GM19372 (cell line): Measurements from ENCODE around the gene LRP1-AS.

Experiments used
- ATAC-seq: cut with Tn5 transposase; IDR thresholded peaks from one replicate; pipeline ENCODE4 v1.9.1; 2021; ENCODE audit warnings: mild to moderate bottlenecking, low read depth, moderate library complexity; ENCODE audit not compliant: unreplicated experiment

LRP1-AS gene

DNA sequence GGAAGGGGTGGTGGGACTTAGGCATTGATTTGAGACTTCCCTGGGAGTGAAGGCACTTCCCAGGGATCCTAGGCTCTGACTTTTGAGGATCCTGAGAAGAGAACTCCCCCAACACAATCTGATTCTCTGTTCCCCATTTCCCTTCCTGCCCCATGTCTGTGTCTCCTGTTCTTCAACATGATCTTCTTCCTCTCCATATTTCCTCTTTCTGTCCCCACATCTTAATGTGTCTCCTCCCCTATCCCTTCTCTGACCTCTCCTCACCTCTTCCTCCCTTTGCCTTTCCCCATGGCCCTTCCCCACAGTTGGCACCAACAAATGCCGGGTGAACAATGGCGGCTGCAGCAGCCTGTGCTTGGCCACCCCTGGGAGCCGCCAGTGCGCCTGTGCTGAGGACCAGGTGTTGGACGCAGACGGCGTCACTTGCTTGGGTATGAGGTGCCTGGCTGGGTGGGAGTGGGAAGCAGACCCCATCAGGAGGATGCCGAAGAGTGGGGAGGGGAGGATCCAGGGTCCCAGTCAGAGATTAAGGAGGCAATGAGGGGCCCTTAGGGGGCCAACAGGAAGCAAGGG lies 15.2 kb upstream of the LRP1-AS start:
- ATAC-seq: no peak

DNA sequence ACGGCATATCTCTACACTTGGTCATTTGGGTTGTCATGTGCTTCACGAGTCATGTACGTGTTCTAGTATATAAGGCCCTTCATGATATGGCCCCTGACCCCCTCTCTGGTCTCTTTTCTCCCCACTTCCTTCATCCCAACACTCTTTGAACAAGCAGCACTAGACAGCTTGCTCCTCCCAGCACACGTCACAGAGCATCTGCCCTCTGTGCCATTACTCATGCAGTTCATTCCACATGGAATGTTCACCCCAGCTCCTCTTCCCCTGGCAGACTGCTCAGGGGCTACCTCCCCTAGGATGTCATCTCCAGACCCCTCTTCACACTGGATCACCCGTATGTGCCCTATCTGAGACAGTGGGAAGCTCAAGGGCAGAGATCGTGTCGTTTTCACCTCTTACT lies 14.1 kb upstream of the LRP1-AS start:
- ATAC-seq: no peak

DNA sequence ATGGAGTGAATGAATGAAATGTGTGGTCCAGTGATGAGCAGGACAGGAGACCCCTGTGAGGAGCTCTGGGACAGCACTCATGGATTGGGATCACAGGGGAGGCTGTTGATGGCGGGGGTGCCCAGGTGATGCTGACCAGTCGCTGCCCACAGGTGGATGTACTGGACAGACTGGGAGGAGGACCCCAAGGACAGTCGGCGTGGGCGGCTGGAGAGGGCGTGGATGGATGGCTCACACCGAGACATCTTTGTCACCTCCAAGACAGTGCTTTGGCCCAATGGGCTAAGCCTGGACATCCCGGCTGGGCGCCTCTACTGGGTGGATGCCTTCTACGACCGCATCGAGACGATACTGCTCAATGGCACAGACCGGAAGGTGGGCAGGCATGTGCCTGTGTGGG lies 13.3 kb upstream of the LRP1-AS start:
- no peak for ATAC-seq

DNA sequence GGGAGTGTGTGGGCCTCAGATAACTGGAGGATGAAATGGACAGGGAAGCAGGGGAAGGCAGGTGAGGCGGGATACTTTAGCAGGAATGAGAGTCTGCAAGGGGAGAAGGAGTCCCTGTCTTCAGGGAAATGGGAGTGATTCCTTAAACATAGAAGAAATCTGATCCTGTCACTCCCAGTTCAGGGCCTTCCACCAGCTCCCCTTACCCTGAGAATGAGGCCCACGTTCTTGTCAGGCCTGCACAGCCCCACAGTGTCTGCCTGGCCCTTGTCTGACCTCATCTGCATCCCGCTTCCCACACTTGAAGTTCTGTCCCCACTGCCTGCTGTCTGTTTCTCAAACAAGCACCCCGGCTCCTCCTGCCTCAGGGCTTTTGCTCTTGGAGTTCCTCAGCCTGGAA lies 12.6 kb upstream of the LRP1-AS start:
- ATAC-seq: no peak

DNA sequence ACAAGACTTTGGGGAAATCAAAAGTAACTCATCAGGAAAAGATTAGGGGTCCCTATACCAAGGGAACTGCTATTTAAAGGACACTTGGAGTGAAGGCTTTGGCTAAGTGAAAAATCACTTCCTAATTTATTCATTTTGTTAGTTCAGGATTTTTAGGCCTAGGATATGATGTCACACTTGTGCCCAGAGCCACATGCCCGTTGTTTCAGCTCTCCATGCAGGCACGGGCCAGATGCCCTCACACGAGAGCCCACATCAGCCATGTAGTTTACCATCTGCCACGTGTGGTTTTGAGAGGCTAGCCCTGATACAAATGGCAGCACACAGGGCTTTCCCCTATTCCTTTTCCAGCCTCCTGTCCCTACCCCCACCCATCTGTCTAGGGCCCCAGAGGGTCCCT lies 11.9 kb upstream of the LRP1-AS start:
- ATAC-seq: no peak

DNA sequence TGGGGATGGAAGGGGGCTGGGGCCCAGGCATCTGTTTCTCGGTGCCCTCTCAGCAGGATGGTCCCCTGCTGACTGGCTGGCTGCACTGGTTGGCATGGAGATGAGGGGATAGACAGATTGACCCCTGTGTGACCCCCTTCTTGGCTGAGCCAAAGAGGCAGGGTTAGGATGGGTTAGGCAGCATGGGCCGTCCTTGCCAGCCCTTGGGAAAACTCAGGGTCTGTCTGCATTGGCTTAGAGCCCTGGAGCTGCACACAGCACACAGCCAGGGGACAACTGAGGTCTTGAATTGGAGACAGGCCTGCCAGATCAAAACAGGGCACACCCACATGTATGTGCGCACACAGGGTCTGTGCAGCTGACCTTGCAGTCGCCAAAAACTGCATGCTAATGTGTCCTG lies 11.2 kb upstream of the LRP1-AS start:
- ATAC-seq: no peak

DNA sequence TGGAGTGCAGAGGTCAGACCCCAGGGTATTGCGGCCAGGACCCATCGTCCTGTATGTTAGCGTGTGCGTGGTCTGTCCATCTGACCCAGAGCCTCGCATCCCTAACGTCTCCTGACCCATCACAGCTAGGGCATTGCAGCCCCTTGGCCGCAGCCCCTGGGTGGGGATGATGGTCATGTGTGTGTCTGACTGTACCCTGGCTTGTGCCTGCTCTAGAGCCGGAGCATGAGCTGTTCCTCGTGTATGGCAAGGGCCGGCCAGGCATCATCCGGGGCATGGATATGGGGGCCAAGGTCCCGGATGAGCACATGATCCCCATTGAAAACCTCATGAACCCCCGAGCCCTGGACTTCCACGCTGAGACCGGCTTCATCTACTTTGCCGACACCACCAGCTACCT lies 10.8 kb upstream of the LRP1-AS start:
- no peak for ATAC-seq

DNA sequence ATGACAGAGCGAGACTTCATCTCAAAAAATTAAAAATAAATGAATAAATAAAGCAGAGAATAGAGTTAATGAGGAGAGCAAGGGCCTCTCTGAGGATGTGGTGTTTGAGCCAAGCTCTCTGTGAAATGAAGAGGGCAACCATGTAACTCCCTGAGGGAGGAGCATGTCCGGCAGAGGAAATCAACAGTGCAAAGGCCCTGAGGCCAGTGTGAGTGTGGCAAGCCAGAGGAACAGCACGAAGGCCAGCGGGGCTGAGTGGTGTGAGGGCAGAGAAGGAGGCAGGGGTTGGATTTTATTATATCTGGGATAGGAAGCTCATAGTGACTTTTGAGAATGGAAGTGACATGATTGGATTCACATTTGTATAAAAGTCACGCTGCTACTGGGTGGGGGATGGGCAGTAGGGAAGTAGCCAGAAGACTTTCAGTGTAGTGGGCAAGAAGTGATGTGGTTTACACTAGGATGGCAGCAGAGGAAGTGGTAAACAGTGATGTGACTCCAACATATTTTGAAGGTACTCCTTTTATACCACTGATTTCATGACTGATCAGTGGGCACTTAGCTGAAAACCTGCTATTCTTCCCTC lies 10.3 kb upstream of the LRP1-AS start:
- ATAC-seq: no peak

DNA sequence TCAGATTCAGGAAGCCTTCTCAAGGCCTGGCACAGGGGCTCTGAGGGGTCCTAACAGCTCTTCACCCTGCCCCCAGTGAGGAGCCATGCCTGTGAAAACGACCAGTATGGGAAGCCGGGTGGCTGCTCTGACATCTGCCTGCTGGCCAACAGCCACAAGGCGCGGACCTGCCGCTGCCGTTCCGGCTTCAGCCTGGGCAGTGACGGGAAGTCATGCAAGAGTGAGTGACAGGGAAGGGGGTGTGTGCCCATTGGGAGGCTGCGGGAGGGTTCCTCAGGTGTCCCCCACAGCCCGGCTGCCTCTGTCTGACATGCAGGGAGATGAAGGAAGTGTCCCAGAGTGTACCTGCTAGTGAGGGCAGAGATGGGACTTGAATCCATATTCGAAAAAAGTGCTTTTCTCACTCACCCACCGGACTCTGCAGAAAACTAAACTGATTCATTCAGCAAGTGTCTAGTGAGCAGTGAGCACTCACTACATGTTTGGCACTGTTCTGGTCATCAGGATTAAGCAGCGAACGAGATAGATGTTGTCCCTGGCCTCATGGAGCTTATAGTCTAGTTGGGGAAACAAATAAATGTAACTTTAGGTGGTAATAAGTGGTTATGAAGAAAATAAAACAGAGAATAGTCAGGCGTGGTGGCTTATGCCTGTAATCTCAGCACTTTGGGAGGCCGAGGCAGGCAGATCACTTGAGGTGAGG lies 9.4 kb upstream of the LRP1-AS start:
- ATAC-seq: no peak

DNA sequence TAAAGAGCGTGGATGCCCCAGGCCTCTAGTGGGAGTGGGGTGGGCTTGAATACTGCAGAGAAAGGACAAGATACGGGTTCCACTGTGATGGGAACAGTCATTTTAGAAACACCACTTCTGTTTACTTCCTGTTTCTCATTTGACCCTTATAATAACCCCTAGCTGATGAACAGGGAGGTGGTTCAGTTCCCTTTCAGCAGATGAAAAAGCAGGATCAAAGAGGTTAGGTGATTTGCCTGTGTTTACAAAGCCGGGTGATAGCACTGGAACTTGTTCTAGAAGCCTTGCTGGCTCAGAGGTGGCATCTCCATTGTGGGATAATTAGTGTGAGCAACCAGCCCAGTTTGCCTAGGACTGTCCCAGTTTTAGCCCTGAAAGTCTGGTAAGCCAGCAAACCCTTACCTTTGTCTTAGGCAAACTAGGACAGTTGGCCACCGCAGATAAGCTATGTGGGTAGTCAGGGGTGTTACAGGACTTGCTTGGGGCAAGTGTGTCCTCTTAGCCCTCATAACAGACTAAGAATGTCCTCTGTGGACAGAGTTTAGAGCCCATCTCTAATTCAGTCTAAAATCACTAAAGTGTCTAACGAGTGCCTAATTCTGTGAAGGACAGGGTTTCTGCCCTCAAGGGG lies 7.5 kb upstream of the LRP1-AS start:
- no peak for ATAC-seq

DNA sequence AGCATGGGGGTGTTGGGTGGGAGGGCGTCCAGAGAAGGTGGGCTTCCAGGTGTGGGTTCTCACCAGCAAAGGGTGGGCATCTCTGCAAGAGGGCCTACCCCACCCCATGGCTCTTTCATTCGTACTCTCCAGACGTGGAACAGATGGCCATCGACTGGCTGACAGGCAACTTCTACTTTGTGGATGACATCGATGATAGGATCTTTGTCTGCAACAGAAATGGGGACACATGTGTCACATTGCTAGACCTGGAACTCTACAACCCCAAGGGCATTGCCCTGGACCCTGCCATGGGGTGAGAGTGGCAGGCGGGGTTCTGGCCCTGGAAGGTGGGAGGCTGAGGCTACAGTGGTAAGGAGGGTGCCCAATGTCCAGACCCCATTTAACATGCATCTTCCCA lies 6.7 kb upstream of the LRP1-AS start:
- ATAC-seq: no peak

DNA sequence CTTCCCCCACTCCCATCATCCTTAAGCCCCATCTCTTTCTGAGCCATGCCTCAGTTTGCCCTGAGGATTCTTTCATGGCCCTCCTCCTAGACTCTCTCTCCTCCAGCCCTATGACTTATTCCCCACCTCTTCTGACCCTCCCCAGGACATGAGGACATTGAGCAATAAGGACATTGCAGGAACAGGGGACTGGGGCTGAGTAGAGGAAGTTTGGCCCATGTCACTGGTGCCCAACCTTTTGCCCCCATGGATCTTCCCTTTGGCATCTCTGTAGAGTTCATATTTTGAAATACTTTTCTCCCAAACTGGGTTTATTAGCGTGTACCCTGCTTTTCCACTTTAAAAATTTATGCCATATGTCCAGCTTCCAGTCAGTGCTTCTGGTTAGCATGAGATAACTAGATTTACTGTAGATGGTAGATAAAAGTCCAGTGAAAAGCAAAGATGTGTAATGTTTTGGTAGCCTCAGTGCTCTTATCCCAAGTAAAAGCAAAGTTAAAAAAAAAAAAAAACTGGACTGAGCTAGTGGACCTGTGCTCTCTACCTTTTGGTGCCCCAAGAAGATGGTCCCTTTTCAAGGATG lies 6.1 kb upstream of the LRP1-AS start:
- ATAC-seq: no peak

DNA sequence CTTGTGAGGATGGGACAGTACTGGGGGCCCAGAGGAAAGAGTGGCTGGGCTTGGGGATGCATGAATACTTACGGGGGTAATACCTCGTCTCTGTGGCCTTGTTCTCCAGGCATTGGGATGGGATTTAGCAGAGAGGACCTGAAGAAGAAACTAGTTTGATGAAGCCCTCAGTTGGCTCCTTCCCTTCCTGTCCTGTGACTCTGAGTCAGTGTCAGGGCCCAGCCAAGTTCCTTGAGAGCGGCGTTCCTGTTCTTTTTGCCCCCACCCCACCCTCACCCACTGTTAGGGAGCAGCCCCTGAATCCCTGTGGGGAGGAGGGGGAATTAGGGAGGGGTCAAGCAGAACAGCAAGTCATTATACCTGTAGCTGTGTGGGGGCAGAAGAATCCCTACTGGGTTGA lies 5.2 kb upstream of the LRP1-AS start:
- no peak for ATAC-seq

DNA sequence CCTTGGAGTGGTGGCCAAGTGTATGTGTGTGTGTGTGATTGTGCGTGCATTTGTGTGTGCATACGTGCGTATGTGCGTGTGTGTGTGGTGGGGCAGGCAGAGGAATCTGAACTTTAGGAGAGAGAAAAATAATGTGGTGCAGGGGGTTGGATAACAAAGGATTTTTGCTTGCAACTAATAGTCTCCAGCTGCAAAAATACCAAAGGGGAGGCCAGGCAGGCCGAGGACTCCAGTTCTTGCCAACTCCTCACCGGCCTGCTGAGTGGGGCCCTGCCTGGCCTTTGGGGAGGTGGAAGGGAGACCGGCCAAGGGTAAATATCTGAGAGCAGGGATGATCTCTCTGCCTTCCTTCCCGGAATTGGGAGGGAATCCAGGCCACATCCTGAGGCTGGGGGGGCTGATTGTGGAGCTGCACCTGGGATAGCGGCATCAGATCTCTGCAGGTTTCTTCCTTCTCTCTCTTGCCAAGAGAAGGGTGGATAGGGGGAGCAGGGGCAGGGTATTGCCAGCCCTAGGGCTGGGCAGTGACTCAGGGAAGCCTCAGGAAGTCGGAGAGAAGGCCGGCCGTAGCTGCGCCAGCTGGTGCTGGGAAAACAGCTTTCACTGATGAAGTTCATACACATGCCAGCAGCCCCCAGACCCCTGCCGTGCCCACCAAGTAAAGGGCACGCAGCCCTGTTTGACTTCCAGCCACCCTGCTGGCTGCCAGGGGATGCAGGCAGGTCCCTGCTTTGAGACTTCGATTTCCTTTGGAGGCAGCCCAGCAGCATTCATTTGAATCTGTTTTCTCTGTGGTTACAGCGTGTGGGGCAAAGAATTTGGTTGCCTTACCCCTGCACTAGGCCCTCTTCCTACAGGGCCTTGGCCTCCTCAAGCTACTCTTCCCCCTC lies 4.6 kb upstream of the LRP1-AS start:
- no peak for ATAC-seq

DNA sequence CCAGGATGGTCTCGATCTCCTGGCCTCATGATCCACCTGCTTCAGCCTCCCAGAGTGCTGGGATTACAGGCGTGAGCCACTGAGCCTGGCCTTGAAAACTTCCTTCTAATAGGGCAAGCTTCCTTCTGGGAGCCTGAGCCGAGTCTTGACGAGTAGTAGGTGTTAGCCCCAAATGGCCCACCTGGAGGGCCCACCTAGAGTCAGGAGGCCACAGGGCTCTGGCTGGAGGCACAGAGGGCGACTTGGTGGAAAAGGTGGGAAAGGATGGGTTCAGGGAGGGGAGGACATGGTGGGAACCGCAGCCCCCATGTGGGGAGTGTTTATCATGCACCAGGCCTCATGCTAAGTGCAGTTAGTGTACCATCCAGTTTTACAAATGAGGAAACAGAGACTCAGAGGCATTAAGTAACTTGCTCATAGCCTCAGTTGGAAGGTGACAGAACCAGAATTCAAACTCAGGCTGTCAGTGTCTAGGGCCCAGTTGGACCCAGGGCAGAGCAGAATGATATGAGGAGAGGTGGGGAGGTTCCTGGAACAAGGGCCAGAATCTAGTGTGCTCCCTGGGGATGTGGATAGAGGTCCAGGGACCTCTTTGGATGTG lies 3.1 kb upstream of the LRP1-AS start:
- ATAC-seq: no peak

DNA sequence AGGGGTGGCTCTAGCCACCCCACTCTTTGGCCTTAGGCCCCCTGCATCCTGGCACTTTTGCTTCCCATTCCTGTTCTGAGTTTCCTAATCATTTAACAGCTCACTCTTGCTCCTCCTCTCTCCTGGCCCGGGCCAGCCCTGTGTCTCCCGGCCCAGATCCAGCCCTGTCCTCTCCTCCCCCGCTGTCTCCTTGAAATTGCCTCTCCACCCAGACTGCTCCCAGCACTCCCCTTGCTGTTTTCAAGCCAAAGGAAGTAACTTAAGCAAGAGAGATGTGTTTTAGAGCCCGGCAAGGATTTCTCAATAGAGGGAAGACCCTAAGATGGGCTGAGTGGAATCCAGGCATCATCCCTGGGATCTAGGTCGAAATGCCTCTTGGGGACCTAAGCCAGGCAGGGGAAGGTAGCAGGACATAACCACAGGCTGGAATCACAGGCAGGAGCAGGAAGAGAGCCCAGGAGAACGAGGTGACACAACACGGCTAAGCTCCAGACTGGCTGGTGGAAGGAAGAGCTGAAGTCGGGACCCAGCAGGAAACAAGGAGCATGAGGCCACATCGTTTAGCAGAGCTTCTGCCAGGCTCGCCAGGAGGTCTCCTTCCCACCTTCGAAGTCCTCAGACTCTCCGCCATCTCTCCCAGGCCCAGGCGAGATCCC lies 2.0 kb upstream of the LRP1-AS start:
- ATAC-seq: no peak

DNA sequence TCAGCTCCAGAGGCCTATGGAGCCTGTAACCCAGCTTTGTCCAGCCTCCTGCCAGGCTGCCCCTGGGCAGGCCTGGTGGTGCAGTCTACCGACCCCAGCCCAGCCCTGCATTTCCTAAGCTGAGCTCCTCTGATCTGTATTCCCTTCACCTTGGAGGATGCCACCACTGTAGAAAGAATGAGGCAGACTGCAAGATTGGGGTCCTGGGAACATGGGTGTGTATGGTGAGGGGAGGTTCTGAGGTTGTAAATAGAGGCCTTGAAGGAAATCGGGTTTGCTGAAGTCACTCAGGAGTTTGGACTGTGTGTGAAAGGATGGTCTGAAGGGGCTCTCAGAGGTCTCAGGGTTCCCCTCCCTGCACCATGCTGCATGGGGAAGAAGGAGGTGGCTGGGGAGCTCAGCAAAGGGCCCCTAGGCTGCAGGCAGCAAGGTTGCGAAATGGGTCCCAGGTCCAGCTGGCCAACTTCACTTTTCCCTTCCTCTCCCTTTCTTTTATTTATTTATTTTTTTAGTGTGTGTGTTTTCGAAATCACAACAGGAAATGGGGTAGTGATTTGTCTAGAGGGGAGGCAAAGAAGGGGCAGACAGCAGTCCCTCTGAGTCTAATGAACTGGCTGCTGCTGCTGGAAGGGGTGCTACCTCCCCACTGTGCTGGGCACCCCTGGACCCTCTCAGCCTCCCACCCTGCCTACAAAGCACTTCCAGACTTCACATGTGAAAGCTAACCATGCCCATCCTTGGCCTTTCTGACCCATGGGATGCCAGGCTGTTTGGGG lies 1.2 kb upstream of the LRP1-AS start:
- no peak for ATAC-seq

DNA sequence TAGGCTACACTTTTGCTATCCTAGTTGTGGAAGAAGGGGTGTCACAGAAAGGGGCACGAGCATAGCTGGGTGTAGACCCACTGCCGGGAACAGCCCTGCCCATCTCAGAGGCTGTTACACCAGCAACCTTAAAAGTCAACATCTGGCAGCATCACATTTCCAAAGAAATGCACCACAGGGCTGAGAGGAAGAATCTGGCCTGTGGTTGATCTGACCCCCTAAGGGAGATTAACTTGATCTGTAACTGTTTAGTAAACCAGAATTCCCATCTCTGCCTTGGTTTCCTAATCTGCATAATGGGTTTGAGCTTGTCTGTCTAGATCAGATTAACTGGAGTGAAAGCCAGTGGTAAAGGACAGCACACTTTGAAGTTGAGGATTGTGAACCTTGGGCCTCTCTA lies 1.3 kb downstream of the LRP1-AS start:
- ATAC-seq: no peak
